HG03520 (cell line): ENCODE results near the gene DPP6.

ENCODE experiments used
- ATAC-seq: cut with Tn5 transposase; IDR thresholded peaks from one replicate; pipeline ENCODE4 v1.9.1; 2021; ENCODE audit warnings: mild to moderate bottlenecking, moderate library complexity; ENCODE audit not compliant: unreplicated experiment

The DPP6 gene

DNA sequence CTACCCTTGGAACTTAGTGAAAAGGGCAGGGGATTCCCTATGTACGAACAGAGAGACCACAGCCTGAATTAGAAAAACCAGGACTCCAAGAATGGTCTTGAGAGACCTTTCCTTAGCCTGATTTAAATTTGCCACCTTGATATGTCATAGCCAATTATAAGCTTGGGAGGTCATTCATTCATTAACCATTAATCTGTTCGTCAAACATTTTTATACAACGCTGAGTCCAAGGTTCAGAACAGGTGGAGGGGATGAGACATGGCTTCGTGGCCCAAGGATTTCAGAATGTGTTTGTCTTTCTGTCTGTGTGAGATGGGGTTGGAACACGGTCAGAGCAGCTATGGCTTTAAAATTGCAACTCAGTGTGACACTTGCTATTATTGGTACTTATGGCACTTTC, 792.8 kb downstream of the DPP6 start:
- ATAC-seq = no peak

DNA sequence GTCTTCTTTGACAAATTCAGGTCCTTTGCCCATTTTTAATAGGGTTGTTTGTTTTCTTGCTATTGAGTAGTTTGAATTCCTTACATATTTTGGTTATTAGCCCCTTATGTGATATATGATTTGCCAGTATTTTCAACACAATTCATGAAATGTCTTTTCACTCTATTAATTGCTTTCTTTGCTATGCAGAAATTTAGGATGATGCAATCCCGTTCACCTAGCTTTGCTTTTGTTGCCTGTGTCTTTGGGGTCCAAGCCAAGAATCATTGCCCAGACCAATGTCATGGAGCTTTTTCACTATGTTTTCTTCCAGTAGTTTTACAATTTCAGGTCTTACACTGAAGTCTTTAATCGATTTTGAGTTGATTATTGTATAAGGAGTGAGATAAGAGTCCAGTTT, 796.3 kb downstream of the DPP6 start:
- no peak for ATAC-seq

DNA sequence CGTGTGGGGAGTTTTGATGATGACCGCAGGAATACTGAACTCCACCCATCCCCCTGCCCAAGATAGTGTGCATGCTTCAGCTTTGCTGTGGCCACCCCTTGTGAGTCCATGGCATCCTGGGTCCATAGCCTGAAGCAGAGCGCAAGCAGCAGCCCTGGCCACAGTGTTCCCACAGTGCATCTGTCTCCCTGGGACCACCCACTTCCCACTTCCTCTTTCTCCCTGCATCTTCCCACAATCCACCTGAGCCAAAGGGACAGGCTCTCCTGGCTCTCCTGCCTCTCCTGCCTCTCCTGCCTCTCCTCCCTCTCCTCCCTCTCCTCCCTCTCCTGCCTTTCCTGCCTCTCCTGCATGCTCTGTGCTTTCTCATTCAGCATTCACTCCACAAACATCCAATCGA, 800.0 kb downstream of the DPP6 start:
- no peak for ATAC-seq

DNA sequence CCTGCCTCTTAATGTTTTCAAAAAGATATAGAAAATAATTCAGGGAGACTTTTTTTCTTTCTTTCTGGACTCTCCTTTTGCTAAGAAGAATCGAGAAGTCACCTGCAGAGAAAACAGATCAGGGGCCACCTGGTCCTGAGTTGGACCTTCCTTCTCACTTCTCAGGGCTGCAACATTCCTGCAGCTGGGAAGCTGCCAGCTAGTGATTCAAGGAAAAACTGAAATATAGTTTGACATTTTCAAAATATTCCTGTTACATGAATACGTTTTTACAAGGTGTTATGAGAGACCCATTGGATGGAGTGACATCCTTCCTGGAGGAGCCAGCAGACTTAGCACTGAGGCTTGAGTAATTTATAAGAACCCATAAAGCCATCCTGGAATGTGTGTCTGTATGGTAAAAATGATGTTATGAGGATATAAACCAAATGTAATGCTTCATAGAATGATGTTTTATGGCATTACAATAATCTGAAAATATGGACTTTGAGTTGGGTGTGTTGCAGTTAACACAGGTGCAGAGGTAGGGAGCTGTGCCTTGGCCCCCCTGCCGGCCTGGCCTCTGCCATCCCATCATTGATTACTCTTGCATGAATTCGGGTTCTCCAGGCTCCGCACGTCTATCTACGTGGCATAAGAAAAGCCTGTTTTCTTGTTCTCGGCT, 801.0 kb downstream of the DPP6 start:
- no peak for ATAC-seq

DNA sequence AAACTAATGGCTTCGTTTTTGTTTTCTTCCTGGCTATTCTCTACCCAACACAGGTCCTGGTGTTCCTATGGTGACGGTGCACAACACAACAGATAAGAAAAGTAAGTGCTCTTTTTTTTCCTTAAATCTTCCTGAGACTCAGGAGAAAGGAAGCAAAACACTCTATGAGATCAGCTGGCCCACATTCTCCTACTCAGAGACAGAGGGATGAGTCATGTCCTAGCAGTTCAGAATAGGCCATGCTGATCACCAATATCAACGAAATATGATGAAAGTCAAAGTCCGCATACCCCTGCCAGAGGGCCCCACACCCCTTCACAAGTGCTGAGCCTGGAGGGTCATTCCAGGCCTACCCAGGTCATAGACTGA, 801.5 kb downstream of the DPP6 start:
- no peak for ATAC-seq

DNA sequence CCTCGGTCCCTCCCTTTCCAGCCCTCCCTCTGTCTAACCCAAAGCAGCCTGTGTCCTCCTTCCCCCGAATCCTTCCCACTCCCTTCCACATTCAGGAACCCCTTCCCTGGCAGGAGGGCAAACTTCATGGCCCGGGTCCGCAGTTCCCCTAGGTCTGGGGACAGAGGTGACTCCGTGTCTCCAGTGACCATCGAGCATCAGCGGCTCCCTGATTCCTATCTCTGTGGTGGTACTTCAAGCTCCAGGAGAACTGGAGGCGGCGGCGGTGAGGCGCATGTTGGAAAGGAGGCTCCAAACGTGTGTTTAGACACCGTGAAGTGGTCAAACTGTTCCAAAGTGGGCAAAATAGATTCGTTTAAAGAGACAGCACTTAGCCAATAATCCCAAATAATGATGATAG, 802.6 kb downstream of the DPP6 start:
- ATAC-seq = no peak

DNA sequence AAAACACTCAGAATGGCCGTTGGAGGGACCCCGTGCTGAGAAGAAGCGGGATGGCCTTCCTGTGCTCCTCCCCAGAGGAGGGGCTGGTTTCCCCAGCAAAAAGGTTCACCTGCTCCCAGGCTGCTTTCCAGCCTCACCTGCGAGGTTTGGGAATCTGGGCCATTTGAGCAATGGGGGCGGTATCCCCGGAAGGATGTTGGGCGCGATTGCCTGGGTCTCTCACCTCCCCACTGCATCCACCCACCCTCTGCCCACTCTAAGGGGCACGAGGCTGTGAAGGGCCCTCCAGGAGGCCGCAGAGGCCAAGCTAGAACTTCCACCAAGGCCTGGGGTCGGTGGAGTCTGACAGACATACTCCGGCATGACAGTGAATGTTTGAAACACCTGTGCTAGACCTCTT, 803.2 kb downstream of the DPP6 start:
- ATAC-seq = no peak

DNA sequence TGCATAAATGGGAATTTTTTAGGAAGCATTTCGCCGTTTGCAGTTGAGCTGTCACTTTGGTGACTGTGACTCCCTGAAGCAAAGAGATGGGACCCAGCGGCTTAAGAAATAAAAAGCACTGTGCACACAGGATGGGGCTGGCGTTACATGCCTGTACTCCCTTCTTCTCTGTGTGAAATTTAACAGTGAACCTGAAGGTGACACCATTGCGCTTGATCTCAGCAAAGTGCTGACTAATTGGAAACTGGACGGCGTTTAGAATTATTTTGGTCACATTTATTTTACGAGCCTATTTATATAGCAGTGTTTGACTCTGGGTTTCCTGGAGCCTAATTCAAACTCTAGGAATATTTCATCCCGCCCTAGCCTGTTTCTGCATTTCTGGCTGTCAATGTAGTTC, 804.5 kb downstream of the DPP6 start:
- ATAC-seq = no peak

DNA sequence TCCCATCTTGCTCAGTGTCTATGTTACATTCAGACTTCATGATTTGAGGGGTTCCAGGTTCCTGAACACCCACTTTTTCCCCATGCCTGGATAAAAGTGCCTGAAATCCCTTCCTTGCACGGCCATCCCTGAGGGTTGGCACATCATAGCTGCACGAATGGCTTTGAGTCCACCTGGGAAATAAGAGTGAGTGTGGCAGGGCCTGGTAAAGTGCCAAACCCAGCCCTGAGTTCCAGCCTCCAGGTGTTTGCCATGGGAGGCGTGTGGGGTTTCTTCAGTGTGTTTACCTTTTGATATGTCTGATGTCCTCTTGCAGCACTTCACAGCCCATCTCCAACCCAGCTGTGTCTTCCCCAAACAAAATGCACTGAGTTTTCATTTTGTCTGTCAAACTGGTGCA, 805.0 kb downstream of the DPP6 start:
- ATAC-seq = no peak

DNA sequence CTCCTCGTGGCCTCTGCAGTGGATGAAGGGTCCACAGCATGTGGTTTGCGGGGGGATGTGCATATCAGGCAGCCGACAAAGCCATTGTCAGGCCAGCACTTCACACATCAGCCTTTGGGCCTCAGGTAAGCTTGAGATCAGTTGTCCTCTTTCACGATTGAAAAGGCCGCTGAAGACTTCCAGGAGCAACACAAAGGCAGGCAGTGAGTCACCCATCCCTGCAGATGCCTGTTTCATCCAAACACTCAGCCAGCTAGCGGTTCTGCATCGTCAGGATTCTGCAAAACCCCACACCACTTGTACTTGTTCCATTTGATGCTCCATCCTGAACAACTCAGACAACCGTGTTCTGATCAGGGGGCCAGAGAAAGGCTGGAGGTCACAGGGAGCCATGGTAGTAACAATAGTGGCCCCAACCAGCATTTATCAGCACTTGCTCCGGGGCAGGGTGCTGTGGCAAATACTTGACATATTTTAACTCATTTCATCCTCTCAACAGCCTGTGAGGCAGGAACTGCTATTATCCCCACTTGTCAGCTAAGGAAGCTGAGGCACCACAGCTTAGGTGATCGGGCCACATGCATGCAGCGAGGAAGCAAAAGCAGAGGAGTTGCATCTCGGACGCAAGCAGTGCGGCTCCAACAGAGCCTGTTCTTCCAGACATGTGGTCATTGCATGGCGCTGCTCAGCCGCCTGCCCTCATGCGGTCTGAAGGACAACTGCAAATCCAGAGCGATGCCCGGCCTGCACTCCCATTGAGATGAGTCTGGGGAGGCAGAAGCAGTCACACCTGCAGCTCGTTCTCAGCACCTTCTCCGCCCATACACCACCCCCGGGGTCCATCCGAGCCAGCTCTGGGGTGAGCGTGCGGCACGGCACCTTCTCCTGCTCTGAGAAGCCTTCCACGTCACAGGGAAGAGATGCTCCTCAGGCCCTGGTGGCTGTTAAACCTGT, 805.8 kb downstream of the DPP6 start:
- no peak for ATAC-seq

DNA sequence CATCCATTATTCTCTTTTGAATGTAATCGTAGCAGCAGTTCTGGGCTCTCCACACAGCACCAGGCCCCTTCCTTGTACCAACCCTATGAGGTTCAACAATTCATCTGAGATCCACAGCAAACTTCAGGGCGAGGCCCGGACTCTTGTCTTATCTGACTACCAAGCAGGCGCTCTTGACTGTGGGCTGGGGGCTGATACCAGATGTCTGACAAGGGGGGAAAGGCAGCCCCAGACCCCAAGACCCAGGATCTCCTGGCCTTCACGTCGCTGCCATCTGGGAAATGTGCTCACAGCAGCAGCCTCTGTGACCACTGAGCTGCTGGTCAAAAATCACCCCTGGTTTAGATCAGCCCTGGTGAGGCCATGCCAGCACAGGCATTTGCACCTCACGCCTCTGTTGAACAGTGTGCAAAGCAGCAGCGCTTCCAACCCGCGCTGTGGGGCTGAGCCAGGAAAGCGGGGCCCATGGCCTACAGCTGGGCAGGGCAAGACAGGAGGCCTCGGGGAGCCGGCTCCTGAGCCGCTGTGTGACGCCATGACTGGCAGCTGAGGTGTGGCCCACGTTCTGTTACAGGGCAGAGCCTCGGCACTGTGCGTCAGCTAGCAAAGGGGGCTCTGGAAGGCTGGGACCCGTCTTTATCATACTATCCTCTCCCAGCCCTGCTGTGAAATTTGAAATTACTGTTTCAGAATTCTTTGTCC, 806.8 kb downstream of the DPP6 start:
- ATAC-seq = no peak

DNA sequence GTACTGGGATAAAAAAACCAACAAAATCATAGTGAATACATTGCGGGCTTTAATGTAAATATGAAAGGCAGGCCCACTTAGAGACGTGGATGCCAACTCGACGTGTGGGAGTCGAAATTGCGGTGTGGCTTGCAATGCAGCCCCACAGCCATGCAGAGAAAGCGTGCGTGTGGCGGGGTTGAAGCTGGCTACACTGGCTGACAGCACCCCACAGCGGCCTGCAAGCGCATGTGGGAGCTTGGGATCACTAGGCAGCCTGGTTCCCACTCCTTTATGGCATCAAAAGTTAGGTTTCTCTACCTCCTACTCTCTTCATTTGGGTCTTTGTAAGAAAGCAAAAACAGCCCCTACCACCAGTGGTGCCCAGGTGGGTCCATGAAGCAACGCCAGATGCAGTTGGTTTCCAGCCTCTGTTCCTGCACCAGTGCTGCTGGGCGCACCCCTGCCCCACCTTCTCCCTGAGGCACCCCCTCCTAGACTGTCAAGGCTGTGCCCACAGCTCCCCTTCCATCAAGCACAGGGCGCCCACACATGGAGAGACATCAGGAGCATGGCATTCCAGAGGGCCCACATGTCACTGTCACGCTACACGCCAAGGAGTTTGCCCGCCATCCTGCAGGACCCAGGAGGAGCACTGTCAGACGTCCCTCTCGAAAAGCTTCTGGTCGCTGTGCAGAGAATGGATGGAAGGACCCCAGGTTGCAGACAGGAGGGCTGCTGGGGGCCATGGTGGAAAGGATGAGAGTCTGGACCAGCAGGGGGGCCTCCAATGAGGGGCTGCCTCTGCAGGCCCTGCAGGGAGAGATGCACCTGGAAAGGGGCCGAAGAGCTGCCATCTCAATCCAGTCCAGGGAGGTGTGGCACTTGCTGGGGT, 807.8 kb downstream of the DPP6 start:
- ATAC-seq = no peak

DNA sequence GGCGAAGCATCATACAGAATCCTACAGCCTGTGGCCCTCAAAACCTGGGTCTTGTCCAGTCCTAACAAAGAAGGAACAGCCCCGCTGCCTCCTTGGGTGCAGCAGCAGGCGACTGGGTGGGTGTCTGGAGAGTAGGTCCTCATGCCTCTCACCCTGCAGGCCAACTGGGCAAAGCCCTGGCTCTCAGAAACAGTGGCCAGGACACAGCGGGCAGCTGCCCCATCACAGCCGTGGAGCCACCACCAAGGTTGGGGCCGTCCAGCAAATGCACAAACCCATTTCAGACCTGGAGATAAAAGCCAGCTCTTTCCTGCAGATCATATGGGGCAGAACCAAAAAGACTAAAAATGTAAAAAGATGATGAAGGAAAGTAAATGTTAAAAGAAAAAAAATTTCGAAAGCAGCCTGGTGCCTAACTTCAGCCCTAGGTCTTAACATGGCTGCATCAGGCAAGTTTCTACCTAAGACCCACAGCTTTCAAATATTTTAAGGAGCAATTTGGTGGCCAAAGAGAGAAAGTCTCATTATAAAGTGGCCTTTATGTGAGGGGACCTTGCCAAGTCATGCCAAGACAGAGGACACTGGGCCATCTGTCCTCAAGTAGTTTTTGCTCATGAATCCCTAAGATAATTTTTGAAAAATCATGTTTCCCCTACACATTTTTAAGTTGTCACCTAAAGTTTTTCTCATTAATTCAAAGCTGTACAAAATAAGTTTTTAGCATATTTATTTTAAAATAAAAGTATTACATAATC, 808.6 kb downstream of the DPP6 start:
- ATAC-seq = no peak

DNA sequence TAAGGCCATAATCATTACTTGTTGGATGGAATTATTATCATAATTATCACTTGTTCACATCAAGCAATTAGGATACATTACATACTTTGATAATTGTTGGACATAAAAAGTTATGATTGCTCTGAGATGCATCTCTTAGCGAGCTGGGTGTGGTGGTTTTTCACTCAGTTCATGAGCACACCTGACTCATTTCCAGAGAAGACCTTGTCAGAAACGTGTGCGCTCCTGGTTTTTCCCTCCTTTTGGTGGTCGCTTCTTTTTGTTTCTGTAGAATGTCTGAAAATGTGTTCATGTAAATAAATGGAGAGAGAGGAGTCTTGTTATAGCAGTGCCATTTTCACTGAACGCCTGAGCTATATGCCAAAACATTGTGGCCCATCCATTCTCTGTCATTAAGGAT, 809.4 kb downstream of the DPP6 start:
- ATAC-seq = no peak

DNA sequence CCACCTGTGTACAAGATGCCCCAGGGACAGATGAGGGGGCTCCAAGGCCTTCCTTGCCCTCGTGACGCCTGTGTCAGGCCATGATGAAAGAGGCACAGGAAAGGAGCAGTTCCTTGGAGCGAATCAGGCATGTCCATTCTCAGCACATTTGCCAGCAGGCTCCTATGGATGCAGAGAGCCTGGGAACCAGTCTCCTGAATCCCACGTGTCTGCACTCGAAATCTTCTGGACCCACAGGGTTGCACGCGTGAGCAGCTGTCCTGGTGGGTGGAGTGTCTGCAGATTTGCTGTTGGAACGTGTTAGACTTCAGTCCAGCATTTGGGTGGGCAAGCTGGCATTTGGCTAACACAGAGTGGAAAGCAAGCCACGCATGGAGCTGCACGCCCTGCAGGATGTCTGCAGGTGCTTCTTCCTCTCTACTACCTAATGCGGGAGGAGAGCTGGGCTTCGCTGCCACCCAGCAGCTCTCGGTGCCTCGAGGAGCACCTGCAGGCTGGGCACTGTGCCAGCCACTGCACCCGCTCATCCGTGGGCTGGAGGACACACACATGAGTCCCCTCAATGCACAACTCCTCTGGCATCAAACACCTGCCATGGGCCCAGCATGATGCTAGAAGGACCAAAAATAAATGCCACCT, 810.1 kb downstream of the DPP6 start:
- ATAC-seq = no peak

DNA sequence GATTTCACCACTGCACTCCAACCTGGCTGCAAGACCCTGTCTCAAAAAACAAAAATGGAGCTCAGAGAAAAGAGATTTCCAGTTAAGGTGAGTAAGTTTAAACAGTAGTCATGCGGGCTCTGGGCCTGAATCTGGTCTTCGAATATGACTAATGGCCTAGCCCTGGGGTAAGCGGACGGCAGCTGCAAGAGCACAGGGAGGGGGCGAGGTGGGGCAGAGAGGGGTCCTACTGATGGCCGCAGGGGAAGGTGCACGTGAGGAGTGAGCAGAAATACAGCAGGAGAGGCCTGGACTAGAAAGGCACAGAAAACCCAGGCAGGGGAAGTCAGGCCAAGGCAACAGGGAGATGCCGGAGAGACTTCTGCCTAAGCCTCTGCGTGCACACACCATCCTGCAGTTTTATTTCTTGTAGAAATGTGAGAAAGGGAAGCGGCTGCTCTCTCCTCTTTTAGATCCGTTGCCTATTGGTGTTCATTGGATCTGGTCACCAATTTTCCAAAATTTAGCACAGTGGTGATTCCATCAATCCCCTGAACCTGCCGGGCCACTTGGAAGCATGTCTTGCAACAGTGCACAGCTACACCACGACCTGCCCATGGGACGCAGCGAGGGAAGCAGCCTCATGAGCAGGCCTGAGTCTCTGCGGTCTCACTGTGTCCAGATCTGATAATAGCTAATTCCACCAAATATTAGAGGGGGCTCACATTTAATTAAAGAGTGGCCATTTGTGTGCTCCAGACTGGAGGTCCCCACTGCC, 811.7 kb downstream of the DPP6 start:
- ATAC-seq = no peak

DNA sequence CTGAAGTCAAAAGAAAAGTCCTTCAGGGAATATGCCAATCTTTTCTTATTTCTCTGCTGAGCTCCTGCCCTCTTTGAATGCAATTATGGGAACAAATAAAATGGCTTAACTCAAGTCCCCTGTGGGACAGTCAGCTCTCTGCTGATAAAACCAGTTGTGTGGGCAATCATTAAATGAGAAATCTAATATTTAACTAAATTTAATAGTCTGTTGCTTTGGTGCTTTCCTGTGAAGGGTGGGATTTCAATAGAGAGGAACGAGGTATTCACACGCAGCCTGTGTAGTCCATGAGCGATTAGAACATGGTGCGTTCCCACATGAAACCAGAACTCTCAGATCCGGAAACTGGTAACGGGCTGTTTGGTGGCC, 812.3 kb downstream of the DPP6 start:
- no peak for ATAC-seq

DNA sequence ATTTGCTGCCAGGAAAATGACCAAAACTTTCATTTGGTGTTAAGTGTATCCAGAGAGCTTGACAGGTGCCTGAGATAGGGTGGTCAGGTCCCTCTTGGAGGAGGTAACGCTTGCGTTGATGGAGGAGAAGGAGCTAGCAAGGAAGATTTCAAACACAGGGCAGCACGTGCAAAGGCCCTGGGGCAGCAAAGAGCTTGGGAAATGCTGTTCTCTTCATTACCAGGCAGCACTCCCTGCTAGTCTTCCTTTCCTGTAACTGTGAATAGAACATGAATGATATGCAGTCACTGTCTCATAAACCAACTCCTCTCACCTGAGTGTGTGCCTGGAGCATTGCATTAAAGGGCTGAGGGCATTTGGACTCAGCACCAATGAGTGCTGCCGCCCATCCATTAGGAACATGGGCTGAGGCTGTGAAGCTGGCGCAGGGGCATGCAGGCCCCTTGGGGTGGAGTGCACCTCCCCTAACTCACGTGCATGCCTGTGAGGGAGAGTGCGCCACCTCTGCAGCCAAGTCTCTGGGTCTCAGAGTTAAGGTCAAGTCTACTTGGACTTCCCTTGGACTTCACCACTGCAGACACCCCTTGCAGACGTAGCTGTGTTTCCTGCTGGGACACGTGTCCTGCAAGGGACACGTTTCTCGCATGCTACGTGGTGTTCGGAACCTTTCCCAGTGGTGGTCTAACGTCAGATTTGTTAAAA, 813.9 kb downstream of the DPP6 start:
- no peak for ATAC-seq
